HEK293 (cell line): ENCODE measurements around the gene ARHGAP24.

Experiments
- ZNF18 ChIP-seq: fragments of 450-650 bp; formaldehyde crosslinking; IDR thresholded peaks from 2 replicates; pipeline ENCODE4 v1.5.1; 2016; ENCODE audit warnings: missing biosample characterization, missing genetic modification characterization
- ZNF350 ChIP-seq: fragments of 450-650 bp; formaldehyde crosslinking; IDR thresholded peaks from 2 replicates; pipeline ENCODE4 v1.5.0; 2017; ENCODE audit warnings: missing biosample characterization, mild to moderate bottlenecking, missing genetic modification characterization
- ZNF354C ChIP-seq: fragments of 450-650 bp; formaldehyde crosslinking; IDR thresholded peaks from 2 replicates; pipeline ENCODE4 v1.5.1; 2016; ENCODE audit warnings: missing biosample characterization, missing genetic modification characterization, low read depth, borderline replicate concordance

DNA sequence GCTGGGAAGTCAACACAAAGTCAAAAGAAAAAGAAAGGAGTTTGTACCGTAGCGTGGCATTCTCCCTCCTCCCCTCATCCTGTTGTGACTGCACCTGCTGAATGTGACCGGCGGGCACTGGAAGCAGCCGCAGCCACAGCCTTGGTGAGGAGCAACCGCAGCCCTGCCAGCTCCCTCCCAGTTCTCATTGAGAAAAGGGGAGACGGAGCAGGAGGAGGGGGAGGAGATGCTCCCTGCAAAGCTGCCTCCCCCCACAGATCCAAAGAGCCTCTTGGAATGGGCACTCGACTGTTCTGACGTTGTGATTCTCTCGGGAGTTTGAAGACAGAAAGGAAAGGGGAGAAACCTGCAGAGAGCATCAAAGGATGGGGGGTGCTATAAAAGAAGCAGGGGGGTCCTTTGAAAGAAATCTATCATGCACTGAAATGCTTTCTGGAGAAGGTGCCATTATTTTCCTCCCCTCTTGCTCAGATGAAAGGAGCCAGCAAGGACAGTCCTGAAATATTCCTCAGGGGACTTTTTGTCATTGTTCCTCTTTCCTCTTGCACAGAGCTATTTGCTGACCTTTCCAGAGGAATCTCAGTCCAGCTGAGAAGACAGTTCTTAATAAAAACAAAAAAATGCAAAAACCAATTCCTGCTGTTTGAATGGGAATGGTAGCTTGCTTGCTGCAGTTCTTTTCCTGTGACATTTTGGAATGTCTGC lies 455.2 kb downstream of the ARHGAP24 start:
- TF ChIP-seq ZNF354C (tag by site-specific recombination) (no peak), ZNF350 (tag by site-specific recombination) (no peak), ZNF18 (tag by site-specific recombination) (no peak)
